H9 (cell line): Measurements from ENCODE around the gene TRIM50. TPM values are rescaled to one million over a fixed set of nuclear protein-coding genes. Genes with fewer than 3 reads are reported as not detected.
A peak's percentile ranks its signal among the peaks of the same experiment; 100 is the strongest.
"Not testable (repeated sequence)": the region's sequence is repeated elsewhere in the genome, so short reads cannot be mapped to it uniquely, and the experiment has no call there.

Experiments used
- DNase-seq: peaks from one replicate; pipeline ENCODE4 v3.0.0-alpha.2; 2017
- H2AFZ ChIP-seq: one replicate; pipeline ENCODE4 v1.6.1; 2013; ENCODE audit warnings: mild to moderate bottlenecking, low read length, control low read depth, moderate library complexity
- H2AK5ac ChIP-seq: 2 replicates; pipeline ENCODE4 v1.6.1; 2013; ENCODE audit warnings: low read length, control low read depth, mixed read lengths; ENCODE audit not compliant: insufficient read length
- H2BK120ac ChIP-seq: one replicate; pipeline ENCODE4 v1.6.1; 2013; ENCODE audit warnings: low read depth, mild to moderate bottlenecking, low read length, control low read depth, inconsistent platforms; ENCODE audit not compliant: poor library complexity, severe bottlenecking
- H2BK12ac ChIP-seq: 2 replicates; pipeline ENCODE4 v1.6.1; 2013; ENCODE audit warnings: low read length, control low read depth, mixed read lengths, low read depth; ENCODE audit not compliant: insufficient read length
- H2BK15ac ChIP-seq: 2 replicates; pipeline ENCODE4 v1.6.1; 2013; ENCODE audit warnings: low read depth, low read length, control low read depth
- H2BK20ac ChIP-seq: one replicate; pipeline ENCODE4 v1.6.1; 2013; ENCODE audit warnings: low read depth, mild to moderate bottlenecking, low read length, control low read depth, inconsistent platforms; ENCODE audit not compliant: poor library complexity, severe bottlenecking
- H2BK5ac ChIP-seq: 2 replicates; pipeline ENCODE4 v1.6.1; 2013; ENCODE audit warnings: low read length, control low read depth, mixed read lengths; ENCODE audit not compliant: insufficient read length
- H3K14ac ChIP-seq: 2 replicates; pipeline ENCODE4 v1.6.1; 2013; ENCODE audit warnings: low read length, control low read depth; ENCODE audit not compliant: insufficient read depth
- H3K18ac ChIP-seq: 2 replicates; pipeline ENCODE4 v1.6.1; 2013; ENCODE audit warnings: low read depth, mild to moderate bottlenecking, mixed read lengths, low read length, control low read depth; ENCODE audit not compliant: insufficient read length
- H3K23ac ChIP-seq: 2 replicates; pipeline ENCODE4 v1.6.1; 2013; ENCODE audit warnings: low read length, control low read depth, mixed read lengths, low read depth; ENCODE audit not compliant: insufficient read length
- H3K23me2 ChIP-seq: 2 replicates; pipeline ENCODE4 v1.6.1; 2013; ENCODE audit warnings: low read depth, mild to moderate bottlenecking, mixed read lengths, low read length, control low read depth; ENCODE audit not compliant: insufficient read length, poor library complexity, severe bottlenecking
- H3K27ac ChIP-seq: 2 replicates; pipeline ENCODE4 v1.5.1; 2013; ENCODE audit warnings: low read length, control low read depth, mixed read lengths, low read depth; ENCODE audit not compliant: insufficient read length
- H3K27me3 ChIP-seq: 2 replicates; pipeline ENCODE4 v1.6.1; 2013; ENCODE audit warnings: low read length, control low read depth, inconsistent platforms; ENCODE audit not compliant: insufficient read depth
- H3K4ac ChIP-seq: 2 replicates; pipeline ENCODE4 v1.6.1; 2013; ENCODE audit warnings: low read depth, mild to moderate bottlenecking, control low read depth, inconsistent platforms, low read length, moderate library complexity
- H3K4me1 ChIP-seq: 2 replicates; pipeline ENCODE4 v1.6.1; 2013; ENCODE audit warnings: low read length, control low read depth, inconsistent platforms; ENCODE audit not compliant: insufficient read depth
- H3K4me2 ChIP-seq: 2 replicates; pipeline ENCODE4 v1.6.1; 2013; ENCODE audit warnings: low read length, control low read depth, mixed read lengths; ENCODE audit not compliant: insufficient read length, insufficient read depth
- H3K56ac ChIP-seq: 2 replicates; pipeline ENCODE4 v1.6.1; 2013; ENCODE audit warnings: low read depth, mild to moderate bottlenecking, mixed read lengths, low read length, control low read depth; ENCODE audit not compliant: insufficient read length
- H3K79me1 ChIP-seq: 2 replicates; pipeline ENCODE4 v1.6.1; 2013; ENCODE audit warnings: low read depth, mild to moderate bottlenecking, moderate library complexity, low read length, control low read depth, inconsistent platforms; ENCODE audit not compliant: insufficient read depth, poor library complexity, severe bottlenecking
- H3K79me2 ChIP-seq: 2 replicates; pipeline ENCODE4 v1.6.1; 2013; ENCODE audit warnings: low read length, control low read depth, inconsistent platforms; ENCODE audit not compliant: insufficient read depth
- H3K9ac ChIP-seq: 2 replicates; pipeline ENCODE4 v1.6.1; 2013; ENCODE audit warnings: low read length, control low read depth, mixed read lengths; ENCODE audit not compliant: insufficient read length; ENCODE audit errors: extremely low read depth
- H3K9me3 ChIP-seq: one replicate; pipeline ENCODE4 v1.6.1; 2013; ENCODE audit warnings: low read depth, low read length, inconsistent platforms; ENCODE audit not compliant: control insufficient read depth
- H3T11ph ChIP-seq: one replicate; pipeline ENCODE4 v1.6.1; 2013; ENCODE audit warnings: mild to moderate bottlenecking, low read length, control low read depth, inconsistent platforms
- H4K20me1 ChIP-seq: one replicate; pipeline ENCODE4 v1.6.1; 2013; ENCODE audit not compliant: control insufficient read depth, insufficient read length, insufficient read depth
- H4K5ac ChIP-seq: 2 replicates; pipeline ENCODE4 v1.6.1; 2013; ENCODE audit warnings: low read depth, mild to moderate bottlenecking, mixed read lengths, low read length, control low read depth; ENCODE audit not compliant: insufficient read length
- H4K8ac ChIP-seq: replicated peaks from 2 replicates; pipeline ENCODE4 v1.6.1; 2013; ENCODE audit warnings: low read length, control low read depth, mixed read lengths, low read depth; ENCODE audit not compliant: insufficient read length
- H4K91ac ChIP-seq: 2 replicates; pipeline ENCODE4 v1.6.1; 2013; ENCODE audit warnings: low read depth, mild to moderate bottlenecking, moderate library complexity, mixed read lengths, low read length, control low read depth; ENCODE audit not compliant: insufficient read length
- H3K27ac Mint-ChIP-seq, 3 experiments: 2 replicates in 2 of 3; 3 replicates in 1 of 3; pipeline ENCODE4 v1.8.0; 2020 to 2021; ENCODE audit warnings: mixed read lengths in 3 of 3, mild to moderate bottlenecking in 1 of 3, moderate library complexity in 1 of 3
- H3K27me3 Mint-ChIP-seq: 2 replicates; pipeline ENCODE4 v1.8.0; 2021; ENCODE audit warnings: low read depth, mild to moderate bottlenecking, moderate library complexity, mixed read lengths
- H3K36me3 Mint-ChIP-seq, 3 experiments: 2 replicates in 2 of 3; 3 replicates in 1 of 3; pipeline ENCODE4 v1.8.0; 2020 to 2021; ENCODE audit warnings: low read depth in 3 of 3, mixed read lengths in 3 of 3; ENCODE audit not compliant: insufficient read depth in 1 of 3
- H3K4me1 Mint-ChIP-seq, 2 experiments: 2 replicates each; pipeline ENCODE4 v1.8.0; 2020; ENCODE audit warnings: mixed read lengths in 2 of 2
- H3K4me3 Mint-ChIP-seq, 2 experiments: 2 replicates in 1 of 2; 3 replicates in 1 of 2; pipeline ENCODE4 v1.8.0; 2020 to 2021; ENCODE audit warnings: mild to moderate bottlenecking in 2 of 2, mixed read lengths in 2 of 2, moderate library complexity in 1 of 2
- H3K9me3 Mint-ChIP-seq, 2 experiments: 2 replicates in 1 of 2; 3 replicates in 1 of 2; pipeline ENCODE4 v1.8.0; 2020; ENCODE audit warnings: mild to moderate bottlenecking in 2 of 2, mixed read lengths in 2 of 2, moderate library complexity in 1 of 2
- WGBS: extraction: QIAGEN DNeasy Blood & Tissue Kit; methylation state at CpG from one replicate; pipeline ENCODE4 v1.1.7; 2013; ENCODE audit warnings: missing lambda C conversion rate, low lambda C conversion rate, mixed read lengths; ENCODE audit not compliant: insufficient read length; ENCODE audit errors: extremely low coverage; 5-methylcytosine and 5-hydroxymethylcytosine counted together
- total RNA-seq: library from RNA; stranded (reverse); gene quantifications from 2 replicates; pipeline ENCODE4 v1.2.1, GENCODE V29; 2021
- TF ChIP-seq, protein P1 (sequence below): fragments of 200-600 bp; sonication (generic); conservative IDR thresholded peaks from 3 replicates; pipeline ENCODE4 v1.8.0; 2021; ENCODE audit warnings: antibody characterized with exemption, mild to moderate bottlenecking

Gene TRIM50
- total RNA-seq, 1 experiment from 2014 or later = not detected

DNA sequence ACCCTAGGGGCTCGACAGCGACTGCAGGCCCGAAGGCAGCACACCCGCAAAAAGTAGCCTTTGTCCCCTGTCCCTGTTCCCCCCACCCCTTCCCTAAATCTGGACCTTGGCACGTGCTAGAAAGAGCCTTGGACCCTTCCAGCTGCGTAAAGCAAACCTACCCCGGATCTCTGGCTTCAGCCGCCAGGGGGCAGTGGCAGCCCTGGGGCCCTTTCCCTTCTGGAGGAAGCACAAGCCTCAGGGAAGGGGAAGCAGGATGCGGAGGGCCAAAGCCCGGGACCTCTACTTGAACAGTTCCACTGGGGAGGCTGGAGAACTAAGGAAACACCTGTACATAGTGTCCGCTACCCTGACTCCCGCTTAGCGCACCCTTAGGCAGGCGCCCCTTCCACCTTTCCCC is 26.8 kb downstream of the TRIM50 start:
- not testable (repeated sequence) for H3K27me3 ChIP-seq, H4K5ac ChIP-seq, H2AK5ac ChIP-seq, H3K4ac ChIP-seq, H2BK15ac ChIP-seq, H3K4me2 ChIP-seq, H3K27ac Mint-ChIP-seq, H4K8ac ChIP-seq, H3K4me1 Mint-ChIP-seq, H3K79me2 ChIP-seq, H3K79me1 ChIP-seq, H3K4me3 Mint-ChIP-seq, H2BK120ac ChIP-seq, H2BK5ac ChIP-seq, H3K23ac ChIP-seq, H3K23me2 ChIP-seq, H3K9me3 Mint-ChIP-seq, H3K27ac ChIP-seq, H4K91ac ChIP-seq, H3K4me1 ChIP-seq, H3K27me3 Mint-ChIP-seq, H3K56ac ChIP-seq, H3K14ac ChIP-seq, DNase-seq, H2BK12ac ChIP-seq, H3K9ac ChIP-seq, H3K18ac ChIP-seq, H2BK20ac ChIP-seq, H3T11ph ChIP-seq, H2AFZ ChIP-seq, H4K20me1 ChIP-seq, H3K9me3 ChIP-seq
- WGBS = no CpG with 5 or more reads among the region's 14 CpGs
- H3K36me3 Mint-ChIP-seq = peaks cover 13 to 24% (median 22%) of the 10 kb centered on the region in 3 experiments; a peak in 6 of 7 replicates
- TF ChIP-seq, protein P1, sequence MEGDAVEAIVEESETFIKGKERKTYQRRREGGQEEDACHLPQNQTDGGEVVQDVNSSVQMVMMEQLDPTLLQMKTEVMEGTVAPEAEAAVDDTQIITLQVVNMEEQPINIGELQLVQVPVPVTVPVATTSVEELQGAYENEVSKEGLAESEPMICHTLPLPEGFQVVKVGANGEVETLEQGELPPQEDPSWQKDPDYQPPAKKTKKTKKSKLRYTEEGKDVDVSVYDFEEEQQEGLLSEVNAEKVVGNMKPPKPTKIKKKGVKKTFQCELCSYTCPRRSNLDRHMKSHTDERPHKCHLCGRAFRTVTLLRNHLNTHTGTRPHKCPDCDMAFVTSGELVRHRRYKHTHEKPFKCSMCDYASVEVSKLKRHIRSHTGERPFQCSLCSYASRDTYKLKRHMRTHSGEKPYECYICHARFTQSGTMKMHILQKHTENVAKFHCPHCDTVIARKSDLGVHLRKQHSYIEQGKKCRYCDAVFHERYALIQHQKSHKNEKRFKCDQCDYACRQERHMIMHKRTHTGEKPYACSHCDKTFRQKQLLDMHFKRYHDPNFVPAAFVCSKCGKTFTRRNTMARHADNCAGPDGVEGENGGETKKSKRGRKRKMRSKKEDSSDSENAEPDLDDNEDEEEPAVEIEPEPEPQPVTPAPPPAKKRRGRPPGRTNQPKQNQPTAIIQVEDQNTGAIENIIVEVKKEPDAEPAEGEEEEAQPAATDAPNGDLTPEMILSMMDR = peak; percentile 38; the same call in 1 of the 3 replicates

DNA sequence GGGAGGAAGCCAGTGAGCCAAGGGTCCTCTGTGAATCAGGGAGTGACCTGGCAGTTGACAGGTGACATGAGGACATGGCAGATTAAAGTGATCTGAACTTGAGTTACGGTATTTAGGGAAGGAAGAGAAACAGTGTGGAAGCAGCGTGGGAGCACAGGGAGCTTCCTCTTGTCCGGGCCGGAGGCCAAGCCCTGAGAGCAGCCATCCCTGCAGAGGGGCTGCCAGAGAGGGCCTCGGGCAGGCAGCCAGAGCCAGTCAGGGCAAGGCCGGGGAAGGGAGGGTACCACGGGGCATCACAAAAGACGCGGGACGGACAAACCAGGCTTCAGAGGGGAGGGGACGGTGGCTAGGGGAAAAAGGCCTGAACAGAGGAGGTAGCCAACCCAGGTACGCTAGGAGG is 28.1 kb downstream of the TRIM50 start:
- not testable (repeated sequence) for H3K9me3 ChIP-seq, H4K91ac ChIP-seq, H3K56ac ChIP-seq, H4K20me1 ChIP-seq, H3K9ac ChIP-seq, H3K27ac ChIP-seq, H3K27me3 Mint-ChIP-seq, H3K23ac ChIP-seq, H3K14ac ChIP-seq, H3K27me3 ChIP-seq, H2BK5ac ChIP-seq, DNase-seq, H3K4me1 Mint-ChIP-seq, H2AK5ac ChIP-seq, H2BK15ac ChIP-seq, H4K8ac ChIP-seq, H3K4ac ChIP-seq, H2BK20ac ChIP-seq, H3K18ac ChIP-seq, H2AFZ ChIP-seq, H3K79me1 ChIP-seq, H3K9me3 Mint-ChIP-seq, H2BK120ac ChIP-seq, H3T11ph ChIP-seq, H2BK12ac ChIP-seq, H4K5ac ChIP-seq, H3K4me1 ChIP-seq, H3K4me3 Mint-ChIP-seq, H3K4me2 ChIP-seq, H3K79me2 ChIP-seq, H3K23me2 ChIP-seq, H3K27ac Mint-ChIP-seq
- no CpG with 5 or more reads among the region's 12 CpGs for WGBS
- H3K36me3 Mint-ChIP-seq = peaks cover 10 to 18% (median 16%) of the 10 kb centered on the region in 3 experiments; a peak in 6 of 7 replicates
